C4-2B (cell line): Measurements from ENCODE around the gene BLCAP.

Experiments
- H3K27ac ChIP-seq: fragments of 450-650 bp; 2 replicates; pipeline ENCODE4 v1.5.1; 2017
- ZFX ChIP-seq: fragments of 450-650 bp; IDR thresholded peaks from 2 replicates; pipeline ENCODE4 v1.6.1; 2017
- TF ChIP-seq, protein P1 (sequence below): fragments of 450-650 bp; conservative IDR thresholded peaks from 2 replicates; pipeline ENCODE4 v1.5.1; 2017; ENCODE audit warnings: mild to moderate bottlenecking

The BLCAP gene

DNA sequence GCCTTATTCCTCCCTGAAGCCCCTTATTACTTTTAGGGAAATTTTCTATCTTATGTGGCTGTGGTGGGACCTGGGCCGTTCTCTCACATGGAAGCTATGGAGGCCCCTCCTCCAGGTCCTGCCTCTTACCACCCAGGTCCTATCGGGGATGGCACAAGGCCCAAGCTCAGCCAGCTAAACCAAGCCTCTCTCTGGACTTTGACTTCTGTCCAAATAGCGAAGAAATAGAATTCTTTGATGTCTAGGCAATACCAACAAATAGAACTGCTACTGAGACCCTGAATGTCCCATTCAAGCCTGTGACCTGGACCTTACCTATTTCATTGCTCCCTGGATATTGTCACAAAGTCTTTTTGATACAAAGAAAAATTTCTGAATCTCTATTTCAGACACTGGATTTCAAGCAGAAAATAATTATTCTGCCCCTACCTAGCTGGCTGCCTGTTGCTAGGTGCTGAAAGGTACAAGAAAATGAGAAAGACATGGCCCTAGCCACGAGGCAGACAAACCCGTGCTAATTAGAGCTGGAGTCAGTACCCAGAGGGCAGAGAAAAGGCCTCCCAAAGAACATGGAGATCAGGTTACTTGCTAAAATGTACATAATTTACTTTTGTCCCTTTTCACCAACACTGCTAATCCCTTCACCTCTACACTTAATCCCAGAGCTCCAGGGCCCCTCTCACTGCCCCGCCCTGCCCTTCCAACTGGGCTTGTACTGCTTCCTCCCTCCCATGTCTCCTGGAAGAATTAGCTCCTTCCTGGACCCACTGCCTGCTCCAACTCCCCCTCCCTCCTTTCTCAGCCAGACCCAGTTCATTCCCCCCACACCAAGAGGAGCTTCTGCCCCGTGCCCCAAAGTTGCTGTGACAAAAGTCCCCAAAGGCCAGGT, 22.2 kb downstream of the BLCAP start:
- TF ChIP-seq, protein P1, sequence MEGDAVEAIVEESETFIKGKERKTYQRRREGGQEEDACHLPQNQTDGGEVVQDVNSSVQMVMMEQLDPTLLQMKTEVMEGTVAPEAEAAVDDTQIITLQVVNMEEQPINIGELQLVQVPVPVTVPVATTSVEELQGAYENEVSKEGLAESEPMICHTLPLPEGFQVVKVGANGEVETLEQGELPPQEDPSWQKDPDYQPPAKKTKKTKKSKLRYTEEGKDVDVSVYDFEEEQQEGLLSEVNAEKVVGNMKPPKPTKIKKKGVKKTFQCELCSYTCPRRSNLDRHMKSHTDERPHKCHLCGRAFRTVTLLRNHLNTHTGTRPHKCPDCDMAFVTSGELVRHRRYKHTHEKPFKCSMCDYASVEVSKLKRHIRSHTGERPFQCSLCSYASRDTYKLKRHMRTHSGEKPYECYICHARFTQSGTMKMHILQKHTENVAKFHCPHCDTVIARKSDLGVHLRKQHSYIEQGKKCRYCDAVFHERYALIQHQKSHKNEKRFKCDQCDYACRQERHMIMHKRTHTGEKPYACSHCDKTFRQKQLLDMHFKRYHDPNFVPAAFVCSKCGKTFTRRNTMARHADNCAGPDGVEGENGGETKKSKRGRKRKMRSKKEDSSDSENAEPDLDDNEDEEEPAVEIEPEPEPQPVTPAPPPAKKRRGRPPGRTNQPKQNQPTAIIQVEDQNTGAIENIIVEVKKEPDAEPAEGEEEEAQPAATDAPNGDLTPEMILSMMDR: no peak
- no peak for TF ChIP-seq ZFX
- no peak overlapping the region for H3K27ac ChIP-seq

- TF ChIP-seq, protein P1: no peak
- TF ChIP-seq ZFX: no peak
- H3K27ac ChIP-seq: no peak overlapping the region
Measured at GRCh38 chr20:37504404-37505096, 23.1 kb downstream of the BLCAP start.

GRCh38 chr20:37503256-37503927, 24.3 kb downstream of the BLCAP start:
- TF ChIP-seq ZFX: no peak
- TF ChIP-seq, protein P1: no peak
- H3K27ac ChIP-seq: no peak overlapping the region

DNA sequence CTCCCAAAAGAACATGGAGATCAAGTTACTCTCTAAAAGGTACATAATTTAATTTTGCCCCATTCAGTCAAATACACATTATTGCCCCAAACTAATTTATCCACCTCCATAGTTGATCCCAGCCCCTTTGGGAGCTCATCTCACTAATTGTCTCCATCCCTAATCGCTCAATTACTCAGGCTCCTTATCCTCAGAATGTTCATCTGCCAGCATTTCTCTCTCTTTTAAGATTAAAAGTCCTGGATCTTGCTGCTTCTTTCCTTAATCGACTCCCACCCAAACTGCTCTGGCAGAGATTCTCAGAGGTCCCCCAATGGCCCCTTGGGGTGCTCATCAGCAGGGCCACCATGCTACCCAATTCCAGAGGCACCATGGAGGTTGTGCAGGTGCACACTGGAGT, 25.0 kb downstream of the BLCAP start:
- no peak for TF ChIP-seq ZFX
- TF ChIP-seq, protein P1: no peak
- no peak overlapping the region for H3K27ac ChIP-seq

- no peak for TF ChIP-seq ZFX
- TF ChIP-seq, protein P1: no peak; the same call in 1 of the 2 replicates
- no peak overlapping the region for H3K27ac ChIP-seq
Measured at GRCh38 chr20:37501940-37502339, 25.7 kb downstream of the BLCAP start.

GRCh38 chr20:37500311-37500710, 27.4 kb downstream of the BLCAP start:
- no peak for TF ChIP-seq ZFX
- TF ChIP-seq, protein P1: no peak

GRCh38 chr20:37498066-37498665, 29.5 kb downstream of the BLCAP start:
- TF ChIP-seq, protein P1: no peak
- TF ChIP-seq ZFX: no peak
- no peak overlapping the region for H3K27ac ChIP-seq

More at GRCh38 chr20:37500311-37500710, 27.4 kb downstream of the BLCAP start:
- H3K27ac ChIP-seq: no peak overlapping the region
